ENCODE results near the gene MSMO1. TPM values are rescaled to one million over a fixed set of nuclear protein-coding genes. Genes with fewer than 3 reads are reported as not detected.

MSMO1 gene
- total and polyA plus RNA-seq, 10 donors: 11.0 to 27.4 (median 17.7) TPM

DNA sequence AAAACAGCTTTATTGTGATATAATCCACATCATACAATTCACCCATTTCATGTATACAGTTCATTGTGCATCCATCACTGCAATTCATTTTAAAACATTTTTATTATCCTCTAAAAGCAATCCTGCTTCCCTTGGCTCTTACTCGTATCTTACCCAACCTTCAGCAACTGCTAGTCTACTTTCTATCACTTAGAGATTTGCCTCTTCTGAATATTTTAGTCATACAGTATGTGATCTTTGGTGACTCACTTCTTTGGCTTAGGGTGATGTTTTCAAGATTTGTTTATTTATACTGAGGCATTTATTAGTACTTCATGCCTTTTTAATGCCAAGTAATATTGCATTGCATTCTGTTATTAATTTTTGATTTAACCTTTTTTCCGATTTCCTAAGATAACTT lies 15.0 kb upstream of the MSMO1 start:
- H3K36me3 ChIP-seq: peaks cover 0 to 82% (median 25%) of the 10 kb centered on the region in 6 donors

DNA sequence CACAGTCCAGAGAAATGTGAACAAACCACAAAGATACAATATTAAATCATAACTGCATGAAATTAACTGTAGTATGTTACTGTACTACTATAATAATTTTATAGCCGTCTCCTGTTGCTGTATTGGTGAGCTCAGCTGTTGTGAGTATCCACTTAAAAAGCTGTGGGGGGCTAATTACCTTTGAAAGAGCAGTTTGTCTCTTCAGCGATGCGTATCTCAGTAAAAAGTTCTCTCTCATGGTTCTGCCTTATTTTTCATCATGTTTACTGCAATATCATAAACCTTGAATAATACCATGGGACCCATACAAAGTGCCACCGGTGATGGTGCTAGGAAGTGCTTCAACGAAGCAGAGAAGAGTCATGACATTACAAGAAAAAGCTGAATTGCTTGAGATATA lies 8.4 kb upstream of the MSMO1 start:
- H3K4me1 ChIP-seq: no peaks in the 10 kb centered on the region
- H3K36me3 ChIP-seq: peaks cover 0 to 58% (median 8%) of the 10 kb centered on the region in 6 donors
- DNase-seq: no peak
- intact Hi-C loops (cut with DNase I; ENCODE audit: low total_unique reads): no loop called here
- H3K27me3 ChIP-seq (replicated peaks in 1 of 7): no peaks in the 10 kb centered on the region
- TF ChIP-seq POLR2A (IDR thresholded peaks at IDR 0.05): no peak
- TF ChIP-seq, protein P1, sequence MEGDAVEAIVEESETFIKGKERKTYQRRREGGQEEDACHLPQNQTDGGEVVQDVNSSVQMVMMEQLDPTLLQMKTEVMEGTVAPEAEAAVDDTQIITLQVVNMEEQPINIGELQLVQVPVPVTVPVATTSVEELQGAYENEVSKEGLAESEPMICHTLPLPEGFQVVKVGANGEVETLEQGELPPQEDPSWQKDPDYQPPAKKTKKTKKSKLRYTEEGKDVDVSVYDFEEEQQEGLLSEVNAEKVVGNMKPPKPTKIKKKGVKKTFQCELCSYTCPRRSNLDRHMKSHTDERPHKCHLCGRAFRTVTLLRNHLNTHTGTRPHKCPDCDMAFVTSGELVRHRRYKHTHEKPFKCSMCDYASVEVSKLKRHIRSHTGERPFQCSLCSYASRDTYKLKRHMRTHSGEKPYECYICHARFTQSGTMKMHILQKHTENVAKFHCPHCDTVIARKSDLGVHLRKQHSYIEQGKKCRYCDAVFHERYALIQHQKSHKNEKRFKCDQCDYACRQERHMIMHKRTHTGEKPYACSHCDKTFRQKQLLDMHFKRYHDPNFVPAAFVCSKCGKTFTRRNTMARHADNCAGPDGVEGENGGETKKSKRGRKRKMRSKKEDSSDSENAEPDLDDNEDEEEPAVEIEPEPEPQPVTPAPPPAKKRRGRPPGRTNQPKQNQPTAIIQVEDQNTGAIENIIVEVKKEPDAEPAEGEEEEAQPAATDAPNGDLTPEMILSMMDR (IDR thresholded peaks at IDR 0.05 in 8 of 11, conservative IDR thresholded peaks at IDR 0.05 in 3 of 11): no peak
- no peak for TF ChIP-seq POLR2AphosphoS5 (IDR thresholded peaks at IDR 0.05)
- WGBS, 5 donors: 96 to 98% (median 98%) methylated on average over 5 of the region's 5 CpGs
- H3K9me3 ChIP-seq: no peaks in the 10 kb centered on the region
- H3K4me3 ChIP-seq: no peak overlapping the region
- H3K27ac ChIP-seq: no peak overlapping the region

More for the DNA sequence above, 15.0 kb upstream of the MSMO1 start:
- no peaks in the 10 kb centered on the region for H3K27me3 ChIP-seq (replicated peaks in 1 of 7)
- TF ChIP-seq POLR2AphosphoS5 (IDR thresholded peaks at IDR 0.05) (no peak), POLR2A (IDR thresholded peaks at IDR 0.05) (no peak)
- TF ChIP-seq, protein P1 (IDR thresholded peaks at IDR 0.05 in 8 of 11, conservative IDR thresholded peaks at IDR 0.05 in 3 of 11): no peak
- intact Hi-C loops (cut with DNase I; ENCODE audit: low total_unique reads): no loop called here
- H3K4me1 ChIP-seq: no peaks in the 10 kb centered on the region
- H3K27ac ChIP-seq: no peak overlapping the region
- H3K4me3 ChIP-seq: no peak overlapping the region
- H3K9me3 ChIP-seq: no peaks in the 10 kb centered on the region
- no peak for DNase-seq
- 91 to 96% (median 95%) methylated on average over 2 of the region's 2 CpGs for WGBS, 5 donors

DNA sequence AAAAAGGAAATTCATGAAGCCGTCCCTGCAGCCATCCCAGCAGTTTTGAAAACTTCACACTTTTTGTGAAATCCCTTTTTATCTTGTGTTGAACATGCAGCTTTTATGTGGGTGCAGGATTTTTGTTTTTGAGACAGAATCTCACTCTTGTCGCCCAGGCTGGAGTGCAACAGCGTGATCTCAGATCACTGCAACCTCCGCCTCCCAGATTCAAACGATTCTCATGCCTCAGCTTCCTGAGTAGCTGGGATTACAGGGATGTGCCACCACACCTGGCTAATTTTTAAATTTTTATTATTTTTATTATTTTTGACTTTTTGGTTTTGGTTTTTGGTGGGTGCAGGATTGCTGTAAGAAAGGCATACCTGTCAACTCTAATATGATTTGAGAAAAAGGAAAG lies 8.0 kb upstream of the MSMO1 start:
- 91 to 98% (median 96%) methylated on average over 5 of the region's 5 CpGs for WGBS, 5 donors
- no peaks in the 10 kb centered on the region for H3K27me3 ChIP-seq (replicated peaks in 1 of 7)
- H3K4me1 ChIP-seq: no peaks in the 10 kb centered on the region
- DNase-seq: no peak
- no peak overlapping the region for H3K27ac ChIP-seq
- TF ChIP-seq, protein P1 (IDR thresholded peaks at IDR 0.05 in 8 of 11, conservative IDR thresholded peaks at IDR 0.05 in 3 of 11): no peak
- no peak for TF ChIP-seq POLR2A (IDR thresholded peaks at IDR 0.05)
- TF ChIP-seq POLR2AphosphoS5 (IDR thresholded peaks at IDR 0.05): no peak
- peaks cover 0 to 58% (median 8%) of the 10 kb centered on the region in 6 donors for H3K36me3 ChIP-seq
- intact Hi-C loops (cut with DNase I; ENCODE audit: low total_unique reads): no loop called here
- no peaks in the 10 kb centered on the region for H3K9me3 ChIP-seq
- H3K4me3 ChIP-seq: no peak overlapping the region

DNA sequence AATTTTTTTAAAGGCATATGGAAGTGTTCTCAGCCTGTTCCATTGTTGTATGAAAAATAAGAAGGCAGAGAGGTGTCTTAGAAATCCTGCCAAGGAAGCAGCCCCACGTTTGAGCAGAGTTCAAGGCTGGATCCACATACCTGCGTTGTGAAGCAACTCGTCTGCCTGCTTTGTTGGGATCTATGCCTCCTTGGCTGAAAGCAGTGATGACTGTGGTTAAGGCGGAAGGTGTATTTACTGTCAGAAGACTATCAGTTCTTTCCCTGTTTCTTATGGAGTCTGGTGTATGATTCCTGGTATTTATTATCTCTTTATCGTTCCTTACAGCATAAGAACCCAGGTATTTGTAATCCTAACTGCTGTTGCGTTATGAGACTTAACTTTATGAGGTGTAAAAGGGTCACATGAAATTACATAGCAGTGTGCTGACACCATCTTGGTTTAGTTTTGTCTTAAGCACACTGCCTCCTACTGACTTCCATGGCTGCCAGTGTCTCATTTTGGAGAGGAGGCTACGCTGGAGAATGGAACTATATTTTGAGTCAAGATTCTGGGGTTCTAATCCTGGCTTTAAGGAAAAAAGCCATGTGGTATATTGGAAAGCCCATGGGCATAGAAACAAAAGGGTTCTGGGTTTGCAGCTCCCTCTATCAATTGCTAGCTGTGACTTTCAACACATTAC lies 3.1 kb upstream of the MSMO1 start:
- Histone ChIP-seq H3K36me3 (peaks cover 0 to 19% (median under 1%) of the 10 kb centered on the region in 6 donors), H3K4me1 (peaks cover 10 to 32% (median 27%) of the 10 kb centered on the region in 6 donors), H3K27ac (no peak overlapping the region), H3K9me3 (no peaks in the 10 kb centered on the region), H3K4me3 (no peak overlapping the region), H3K27me3 (replicated peaks in 1 of 7) (no peaks in the 10 kb centered on the region)
- no peak for DNase-seq
- intact Hi-C loops (cut with DNase I; ENCODE audit: low total_unique reads): no loop called here
- TF ChIP-seq, protein P1 (IDR thresholded peaks at IDR 0.05 in 8 of 11, conservative IDR thresholded peaks at IDR 0.05 in 3 of 11): no peak
- no peak for TF ChIP-seq POLR2A (IDR thresholded peaks at IDR 0.05)
- no peak for TF ChIP-seq POLR2AphosphoS5 (IDR thresholded peaks at IDR 0.05)
- 93 to 95% (median 94%) methylated on average over 7 of the region's 7 CpGs for WGBS, 5 donors

Data from spleen (tissue), 11 donors.